OCI-LY1 (cell line): ENCODE measurements around the gene ABCB9.

Experiments
- H2AFZ ChIP-seq: fragments of 200-600 bp; sonication (generic), shearing (Covaris generic); 2 replicates; pipeline ENCODE4 v1.6.0; 2014; ENCODE audit warnings: antibody characterized with exemption, mild to moderate bottlenecking, low read length
- H3F3A ChIP-seq: fragments of 200-600 bp; sonication (generic), shearing (Covaris generic); 2 replicates; pipeline ENCODE4 v1.6.0; 2014; ENCODE audit warnings: mild to moderate bottlenecking, antibody characterized with exemption, low read length, moderate library complexity; ENCODE audit not compliant: insufficient read depth
- H3K27ac ChIP-seq: fragments of 200-600 bp; sonication (generic); 2 replicates; pipeline ENCODE4 v1.5.1; 2014; ENCODE audit warnings: low read length, mixed run types, mild to moderate bottlenecking, low read depth; ENCODE audit not compliant: poor library complexity, severe bottlenecking
- H3K27me3 ChIP-seq: fragments of 200-600 bp; sonication (generic); 2 replicates; pipeline ENCODE4 v1.6.0; 2014; ENCODE audit warnings: antibody characterized with exemption, mild to moderate bottlenecking, low read length, moderate library complexity; ENCODE audit not compliant: insufficient read depth
- H3K36me3 ChIP-seq: fragments of 200-600 bp; sonication (generic); 2 replicates; pipeline ENCODE4 v1.6.1; 2014; ENCODE audit warnings: mild to moderate bottlenecking, antibody characterized with exemption, low read length, moderate library complexity, mixed read lengths; ENCODE audit not compliant: insufficient read depth
- H3K4me1 ChIP-seq: fragments of 200-600 bp; sonication (generic); 2 replicates; pipeline ENCODE4 v1.5.1; 2014; ENCODE audit warnings: mild to moderate bottlenecking, low read length, moderate library complexity; ENCODE audit not compliant: insufficient read depth, severe bottlenecking
- H3K4me2 ChIP-seq: fragments of 200-600 bp; sonication (generic), shearing (Covaris generic); 2 replicates; pipeline ENCODE4 v1.6.1; 2014; ENCODE audit warnings: low read length
- H3K4me3 ChIP-seq: fragments of 200-600 bp; sonication (generic); 2 replicates; pipeline ENCODE4 v1.5.1; 2014; ENCODE audit warnings: low read length, low read depth, mild to moderate bottlenecking, mixed read lengths; ENCODE audit not compliant: poor library complexity, severe bottlenecking
- H3K79me2 ChIP-seq: fragments of 200-600 bp; shearing (Covaris generic); 2 replicates; pipeline ENCODE4 v1.6.1; 2016; ENCODE audit warnings: mixed run types, low read length, mixed read lengths; ENCODE audit not compliant: insufficient read depth
- H3K9ac ChIP-seq: fragments of 200-600 bp; sonication (generic), shearing (Covaris generic); 2 replicates; pipeline ENCODE4 v1.6.1; 2014; ENCODE audit warnings: mild to moderate bottlenecking, low read length, mixed read lengths
- H3K9me2 ChIP-seq: fragments of 200-600 bp; sonication (generic), shearing (Covaris generic); 2 replicates; pipeline ENCODE4 v1.6.1; 2014; ENCODE audit warnings: low read depth, mild to moderate bottlenecking, low read length, mixed read lengths
- H3K9me3 ChIP-seq: fragments of 200-600 bp; shearing (Covaris generic); 2 replicates; pipeline ENCODE4 v1.6.1; 2014; ENCODE audit warnings: low read length, mixed read lengths
- H4K20me1 ChIP-seq: fragments of 200-600 bp; sonication (generic), shearing (Covaris generic); 2 replicates; pipeline ENCODE4 v1.6.0; 2016; ENCODE audit warnings: mild to moderate bottlenecking, low read length; ENCODE audit not compliant: insufficient read depth
- CTCF ChIP-seq: fragments of 200-600 bp; sonication (generic), shearing (Covaris generic); IDR thresholded peaks from 2 replicates; pipeline ENCODE4 v1.5.1; 2017; ENCODE audit warnings: mild to moderate bottlenecking, antibody characterized with exemption, low read length, moderate library complexity, mixed read lengths
- EZH2 ChIP-seq: fragments of 200-600 bp; sonication (generic), shearing (Covaris generic); IDR thresholded peaks from 2 replicates; pipeline ENCODE4 v1.8.0; 2017; ENCODE audit warnings: borderline replicate concordance, mixed run types, mild to moderate bottlenecking, antibody characterized with exemption, low read length, moderate library complexity, mixed read lengths

Gene ABCB9

GRCh38 chr12:122958198-122958888, 7.9 kb downstream of the ABCB9 start:
- Histone ChIP-seq H3K27ac (no peak overlapping the region), H3K9ac (no peak overlapping the region), H3K36me3 (no peaks in the 10 kb centered on the region), H3K79me2 (no peaks in the 10 kb centered on the region), H2AFZ (no peak overlapping the region), H3K4me2 (no peak overlapping the region), H3K4me3 (no peak overlapping the region), H3K4me1 (no peaks in the 10 kb centered on the region), H3K9me3 (no peaks in the 10 kb centered on the region), H3F3A (no peaks in the 10 kb centered on the region), H3K9me2 (no peaks in the 10 kb centered on the region), H4K20me1 (no peaks in the 10 kb centered on the region), H3K27me3 (no peaks in the 10 kb centered on the region)
- TF ChIP-seq CTCF (no peak), EZH2 (no peak)

GRCh38 chr12:122956035-122956434, 10.2 kb downstream of the ABCB9 start:
- no peak overlapping the region for H3K4me2 ChIP-seq
- H3K4me3 ChIP-seq, result no peak overlapping the region
- no peak overlapping the region for H2AFZ ChIP-seq
- H3K9ac ChIP-seq, result no peak overlapping the region
- TF ChIP-seq EZH2, result no peak
- no peak for TF ChIP-seq CTCF
- no peaks in the 10 kb centered on the region for H4K20me1 ChIP-seq
- H3F3A ChIP-seq, result no peaks in the 10 kb centered on the region
- H3K9me2 ChIP-seq, result no peaks in the 10 kb centered on the region
- H3K79me2 ChIP-seq, result no peaks in the 10 kb centered on the region
- no peaks in the 10 kb centered on the region for H3K9me3 ChIP-seq
- peaks cover 6% of the 10 kb centered on the region; the same call in 1 of the 2 replicates for H3K27me3 ChIP-seq
- no peak overlapping the region for H3K27ac ChIP-seq
- no peaks in the 10 kb centered on the region for H3K4me1 ChIP-seq
- no peaks in the 10 kb centered on the region for H3K36me3 ChIP-seq

- Histone ChIP-seq H3K4me2 (no peak overlapping the region), H3K27ac (no peak overlapping the region), H2AFZ (no peak overlapping the region), H3K4me3 (no peak overlapping the region), H4K20me1 (no peaks in the 10 kb centered on the region), H3K36me3 (no peaks in the 10 kb centered on the region), H3K9me3 (no peaks in the 10 kb centered on the region), H3K9ac (no peak overlapping the region), H3K79me2 (no peaks in the 10 kb centered on the region), H3K27me3 (peaks cover 6% of the 10 kb centered on the region; the same call in 1 of the 2 replicates), H3K4me1 (no peaks in the 10 kb centered on the region), H3K9me2 (no peaks in the 10 kb centered on the region), H3F3A (no peaks in the 10 kb centered on the region)
- TF ChIP-seq CTCF (no peak), EZH2 (no peak)
Observed at GRCh38 chr12:122955156-122955555, 11.1 kb downstream of the ABCB9 start.
